HEK293 (cell line): ENCODE measurements around the gene ADAMTSL2.

Source experiments
- CTCF ChIA-PET: fragments of 350-600 bp; formaldehyde crosslinking; extraction: SDS; loops from one replicate; lab custom pipeline; 2021; ENCODE audit warnings: antibody characterized with exemption; lab: Yijun Ruan, JAX
- POLR2A ChIA-PET: fragments of 300-600 bp; formaldehyde crosslinking; extraction: SDS; loops from one replicate; lab custom pipeline; 2020; ENCODE audit warnings: antibody characterized with exemption, inconsistent platforms; lab: Yijun Ruan, JAX
- H3K27ac ChIP-seq: fragments of 200-500 bp; sonication (Bioruptor generic); 2 replicates; pipeline ENCODE4 v1.5.1; 2014; ENCODE audit warnings: low read depth, low read length, control low read depth, inconsistent platforms; ENCODE audit errors: extremely low read depth
- H3K36me3 ChIP-seq, 2 experiments: fragments of 200-500 bp in 1 of 2; sonication (Bioruptor generic) in 1 of 2; 1 replicate in 1 of 2; 2 replicates in 1 of 2; pipeline ENCODE4 v1.5.1; 2014 to 2017; ENCODE audit warnings: inconsistent platforms in 2 of 2, low read length in 2 of 2; ENCODE audit not compliant: control insufficient read depth in 2 of 2, insufficient read depth in 1 of 2
- H3K4me1 ChIP-seq: fragments of 200-500 bp; sonication (Bioruptor generic); 2 replicates; pipeline ENCODE4 v1.5.1; 2014; ENCODE audit warnings: mild to moderate bottlenecking, low read length, inconsistent platforms; ENCODE audit not compliant: control insufficient read depth, insufficient read depth
- H3K4me3 ChIP-seq: 2 replicates; pipeline ENCODE4 v1.5.1; 2011; ENCODE audit warnings: low read depth, mild to moderate bottlenecking, control low read depth, low read length, moderate library complexity
- H3K9me3 ChIP-seq: fragments of 200-500 bp; sonication (Bioruptor generic); 2 replicates; pipeline ENCODE4 v1.5.1; 2014; ENCODE audit warnings: low read depth, low read length, inconsistent platforms; ENCODE audit not compliant: control insufficient read depth, insufficient read depth
- AEBP2 ChIP-seq: fragments of 450-650 bp; formaldehyde crosslinking; IDR thresholded peaks from 2 replicates; pipeline ENCODE4 v1.5.1; 2016; ENCODE audit warnings: missing biosample characterization, missing genetic modification characterization, borderline replicate concordance
- BCL11A ChIP-seq: fragments of 450-650 bp; formaldehyde crosslinking; IDR thresholded peaks from 2 replicates; pipeline ENCODE4 v1.5.1; 2016; ENCODE audit warnings: low read depth, missing biosample characterization, missing genetic modification characterization
- EGR2 ChIP-seq: fragments of 450-650 bp; formaldehyde crosslinking; IDR thresholded peaks from 2 replicates; pipeline ENCODE4 v1.5.1; 2016; ENCODE audit warnings: low read depth, missing biosample characterization, missing genetic modification characterization
- KLF10 ChIP-seq: fragments of 450-650 bp; IDR thresholded peaks from 2 replicates; pipeline ENCODE4 v1.5.1; 2018; ENCODE audit warnings: missing biosample characterization, mild to moderate bottlenecking, missing genetic modification characterization
- SCRT1 ChIP-seq: fragments of 450-650 bp; formaldehyde crosslinking; IDR thresholded peaks from 2 replicates; pipeline ENCODE4 v1.5.1; 2016; ENCODE audit warnings: missing biosample characterization, missing genetic modification characterization, borderline replicate concordance
- TRIM28 ChIP-seq: IDR thresholded peaks from 2 replicates; pipeline ENCODE4 v1.6.1; 2011; ENCODE audit warnings: low read length, control low read depth, borderline replicate concordance
- ZBTB1 ChIP-seq: fragments of 450-650 bp; formaldehyde crosslinking; IDR thresholded peaks from 2 replicates; pipeline ENCODE4 v1.5.1; 2016; ENCODE audit warnings: missing biosample characterization, missing genetic modification characterization
- ZFHX2 ChIP-seq: fragments of 450-650 bp; formaldehyde crosslinking; conservative IDR thresholded peaks from 2 replicates; pipeline ENCODE4 v1.5.1; 2016; ENCODE audit warnings: missing biosample characterization, missing genetic modification characterization
- ZFP3 ChIP-seq: fragments of 450-650 bp; formaldehyde crosslinking; IDR thresholded peaks from 2 replicates; pipeline ENCODE4 v1.5.1; 2016; ENCODE audit warnings: low read depth, missing biosample characterization, missing genetic modification characterization
- ZNF175 ChIP-seq: fragments of 450-650 bp; formaldehyde crosslinking; IDR thresholded peaks from 2 replicates; pipeline ENCODE4 v1.5.1; 2016; ENCODE audit warnings: missing biosample characterization, missing genetic modification characterization
- ZNF211 ChIP-seq: fragments of 450-650 bp; formaldehyde crosslinking; IDR thresholded peaks from 2 replicates; pipeline ENCODE4 v1.5.1; 2016; ENCODE audit warnings: low read depth, missing biosample characterization, missing genetic modification characterization
- ZNF23 ChIP-seq: fragments of 450-650 bp; formaldehyde crosslinking; IDR thresholded peaks from 2 replicates; pipeline ENCODE4 v1.5.1; 2016; ENCODE audit warnings: missing biosample characterization, missing genetic modification characterization, borderline replicate concordance
- ZNF239 ChIP-seq: fragments of 450-650 bp; formaldehyde crosslinking; IDR thresholded peaks from 2 replicates; pipeline ENCODE4 v1.5.1; 2016; ENCODE audit warnings: missing biosample characterization, missing genetic modification characterization
- ZNF266 ChIP-seq: fragments of 450-650 bp; formaldehyde crosslinking; IDR thresholded peaks from 2 replicates; pipeline ENCODE4 v1.5.1; 2016; ENCODE audit warnings: missing biosample characterization, missing genetic modification characterization, low read depth
- ZNF324 ChIP-seq: fragments of 450-650 bp; formaldehyde crosslinking; IDR thresholded peaks from 2 replicates; pipeline ENCODE4 v1.5.1; 2016; ENCODE audit warnings: missing biosample characterization, missing genetic modification characterization
- ZNF423 ChIP-seq: fragments of 450-650 bp; formaldehyde crosslinking; IDR thresholded peaks from 2 replicates; pipeline ENCODE4 v1.5.1; 2016; ENCODE audit warnings: missing biosample characterization, missing genetic modification characterization
- ZNF514 ChIP-seq: fragments of 450-650 bp; formaldehyde crosslinking; IDR thresholded peaks from 2 replicates; pipeline ENCODE4 v1.5.1; 2016; ENCODE audit warnings: missing biosample characterization, missing genetic modification characterization
- ZNF626 ChIP-seq: fragments of 450-650 bp; sonication (Bioruptor Pico); formaldehyde crosslinking; IDR thresholded peaks from 2 replicates; pipeline ENCODE4 v1.5.1; 2018; ENCODE audit warnings: missing biosample characterization, missing genetic modification characterization, inconsistent platforms
- ZNF645 ChIP-seq: fragments of 450-650 bp; formaldehyde crosslinking; IDR thresholded peaks from 2 replicates; pipeline ENCODE4; 2016; ENCODE audit warnings: missing biosample characterization, missing genetic modification characterization
- ZNF76 ChIP-seq: fragments of 450-650 bp; formaldehyde crosslinking; IDR thresholded peaks from 2 replicates; pipeline ENCODE4; 2016; ENCODE audit warnings: low read depth, missing biosample characterization, missing genetic modification characterization, borderline replicate concordance
- ZNF776 ChIP-seq: fragments of 450-650 bp; formaldehyde crosslinking; IDR thresholded peaks from 2 replicates; pipeline ENCODE4 v1.5.0; 2017; ENCODE audit warnings: missing biosample characterization, missing genetic modification characterization, borderline replicate concordance
- ZNF830 ChIP-seq: fragments of 450-650 bp; IDR thresholded peaks from 2 replicates; pipeline ENCODE4 v1.5.0; 2018; ENCODE audit warnings: missing biosample characterization, missing genetic modification characterization, low read depth, mild to moderate bottlenecking, moderate library complexity
- TF ChIP-seq, protein P1 (sequence below): sonication (generic); formaldehyde crosslinking; IDR thresholded peaks from 2 replicates; pipeline ENCODE4 v1.8.1; 2022; ENCODE audit warnings: mild to moderate bottlenecking, moderate library complexity, missing genetic modification reagents
- TF ChIP-seq, protein P2 (sequence below): fragments of 450-650 bp; formaldehyde crosslinking; IDR thresholded peaks from 2 replicates; pipeline ENCODE4 v1.5.1; 2016; ENCODE audit warnings: missing biosample characterization, missing genetic modification characterization
- TF ChIP-seq, protein P3 (sequence below): fragments of 450-650 bp; formaldehyde crosslinking; IDR thresholded peaks from 2 replicates; pipeline ENCODE4 v1.5.1; 2016; ENCODE audit warnings: missing biosample characterization, missing genetic modification characterization
- TF ChIP-seq, protein P4 (sequence below): fragments of 450-650 bp; formaldehyde crosslinking; IDR thresholded peaks from 2 replicates; pipeline ENCODE4 v1.5.1; 2016; ENCODE audit warnings: missing biosample characterization, missing genetic modification characterization

ADAMTSL2 gene

GRCh38 chr9:133536536-133536935, 2.0 kb downstream of the ADAMTSL2 start:
- H3K4me1 ChIP-seq: no peaks in the 10 kb centered on the region
- ChIA-PET CTCF (interaction anchor here (0.8 to 1.4 kb wide), 2 partner anchors 189 to 191 kb away, joined by 3 to 4 read pairs; no protein-coding TSS in a partner anchor), POLR2A (no interaction called here)
- no peak overlapping the region for H3K4me3 ChIP-seq
- no peak for TF ChIP-seq TRIM28
- no peaks in the 10 kb centered on the region for H3K9me3 ChIP-seq
- H3K36me3 ChIP-seq: no peaks in the 10 kb centered on the region
- H3K27ac ChIP-seq: no peak overlapping the region

GRCh38 chr9:133537257-133537656, 2.8 kb downstream of the ADAMTSL2 start:
- H3K4me3 ChIP-seq: no peak overlapping the region
- CTCF ChIA-PET: interaction anchor here (1.4 kb wide), 1 partner anchor 190 kb away, joined by 4 read pairs; no protein-coding TSS in a partner anchor
- no peaks in the 10 kb centered on the region for H3K4me1 ChIP-seq

DNA sequence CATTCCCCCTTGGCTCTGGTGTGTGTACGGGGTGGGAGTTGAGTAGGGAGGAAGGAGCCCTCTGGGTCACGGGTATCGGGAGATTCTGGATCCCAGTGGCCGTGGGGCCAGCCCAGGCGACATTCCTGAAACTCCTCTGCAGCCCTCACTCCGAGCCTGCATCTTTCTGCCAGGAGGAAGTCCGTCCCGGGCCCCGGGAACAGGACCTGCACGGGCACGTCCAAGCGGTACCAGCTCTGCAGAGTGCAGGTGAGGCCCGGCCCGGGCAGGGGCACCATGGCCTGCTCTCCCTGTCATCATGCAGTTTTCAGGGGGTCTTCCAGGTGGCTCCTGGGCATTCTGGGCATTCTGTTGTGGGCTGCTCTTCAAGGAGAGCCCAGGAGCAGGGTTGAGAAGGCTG, 3.7 kb downstream of the ADAMTSL2 start:
- Histone ChIP-seq H3K27ac (no peak overlapping the region), H3K4me3 (no peak overlapping the region), H3K4me1 (no peaks in the 10 kb centered on the region), H3K9me3 (no peaks in the 10 kb centered on the region), H3K36me3 (no peaks in the 10 kb centered on the region)
- ChIA-PET CTCF (no interaction called here), POLR2A (interaction anchor here (0.6 kb wide), 1 partner anchor 197 kb away, joined by 3 read pairs; no protein-coding TSS in a partner anchor)
- TF ChIP-seq, protein P1, sequence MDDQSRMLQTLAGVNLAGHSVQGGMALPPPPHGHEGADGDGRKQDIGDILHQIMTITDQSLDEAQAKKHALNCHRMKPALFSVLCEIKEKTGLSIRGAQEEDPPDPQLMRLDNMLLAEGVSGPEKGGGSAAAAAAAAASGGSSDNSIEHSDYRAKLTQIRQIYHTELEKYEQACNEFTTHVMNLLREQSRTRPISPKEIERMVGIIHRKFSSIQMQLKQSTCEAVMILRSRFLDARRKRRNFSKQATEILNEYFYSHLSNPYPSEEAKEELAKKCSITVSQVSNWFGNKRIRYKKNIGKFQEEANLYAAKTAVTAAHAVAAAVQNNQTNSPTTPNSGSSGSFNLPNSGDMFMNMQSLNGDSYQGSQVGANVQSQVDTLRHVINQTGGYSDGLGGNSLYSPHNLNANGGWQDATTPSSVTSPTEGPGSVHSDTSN: no peak
- TF ChIP-seq ZNF266 (tag by site-specific recombination) (no peak), ZNF211 (tag by site-specific recombination) (no peak), ZNF239 (no peak), ZNF830 (tag by site-specific recombination) (no peak), EGR2 (no peak)
- TF ChIP-seq, protein P2, sequence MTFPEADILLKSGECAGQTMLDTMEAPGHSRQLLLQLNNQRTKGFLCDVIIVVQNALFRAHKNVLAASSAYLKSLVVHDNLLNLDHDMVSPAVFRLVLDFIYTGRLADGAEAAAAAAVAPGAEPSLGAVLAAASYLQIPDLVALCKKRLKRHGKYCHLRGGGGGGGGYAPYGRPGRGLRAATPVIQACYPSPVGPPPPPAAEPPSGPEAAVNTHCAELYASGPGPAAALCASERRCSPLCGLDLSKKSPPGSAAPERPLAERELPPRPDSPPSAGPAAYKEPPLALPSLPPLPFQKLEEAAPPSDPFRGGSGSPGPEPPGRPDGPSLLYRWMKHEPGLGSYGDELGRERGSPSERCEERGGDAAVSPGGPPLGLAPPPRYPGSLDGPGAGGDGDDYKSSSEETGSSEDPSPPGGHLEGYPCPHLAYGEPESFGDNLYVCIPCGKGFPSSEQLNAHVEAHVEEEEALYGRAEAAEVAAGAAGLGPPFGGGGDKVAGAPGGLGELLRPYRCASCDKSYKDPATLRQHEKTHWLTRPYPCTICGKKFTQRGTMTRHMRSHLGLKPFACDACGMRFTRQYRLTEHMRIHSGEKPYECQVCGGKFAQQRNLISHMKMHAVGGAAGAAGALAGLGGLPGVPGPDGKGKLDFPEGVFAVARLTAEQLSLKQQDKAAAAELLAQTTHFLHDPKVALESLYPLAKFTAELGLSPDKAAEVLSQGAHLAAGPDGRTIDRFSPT: no peak

More at GRCh38 chr9:133537257-133537656, 2.8 kb downstream of the ADAMTSL2 start:
- Histone ChIP-seq H3K36me3 (no peaks in the 10 kb centered on the region), H3K27ac (no peak overlapping the region), H3K9me3 (no peaks in the 10 kb centered on the region)
- TF ChIP-seq ZNF324 (tag by site-specific recombination) (no peak), ZNF76 (tag by site-specific recombination) (no peak), BCL11A (tag by site-specific recombination) (no peak), ZNF645 (tag by site-specific recombination) (no peak), ZNF830 (tag by site-specific recombination) (no peak), ZBTB1 (tag by site-specific recombination) (no peak), ZNF514 (tag by site-specific recombination) (no peak), KLF10 (tag by site-specific recombination) (no peak), ZNF175 (tag by site-specific recombination) (no peak), ZNF423 (tag by site-specific recombination) (no peak), AEBP2 (no peak), ZNF626 (tag by site-specific recombination) (no peak), ZFP3 (tag by site-specific recombination) (no peak), ZFHX2 (tag by site-specific recombination) (no peak), ZNF23 (no peak), SCRT1 (tag by site-specific recombination) (no peak), ZNF776 (tag by site-specific recombination) (no peak)
- TF ChIP-seq, protein P3, sequence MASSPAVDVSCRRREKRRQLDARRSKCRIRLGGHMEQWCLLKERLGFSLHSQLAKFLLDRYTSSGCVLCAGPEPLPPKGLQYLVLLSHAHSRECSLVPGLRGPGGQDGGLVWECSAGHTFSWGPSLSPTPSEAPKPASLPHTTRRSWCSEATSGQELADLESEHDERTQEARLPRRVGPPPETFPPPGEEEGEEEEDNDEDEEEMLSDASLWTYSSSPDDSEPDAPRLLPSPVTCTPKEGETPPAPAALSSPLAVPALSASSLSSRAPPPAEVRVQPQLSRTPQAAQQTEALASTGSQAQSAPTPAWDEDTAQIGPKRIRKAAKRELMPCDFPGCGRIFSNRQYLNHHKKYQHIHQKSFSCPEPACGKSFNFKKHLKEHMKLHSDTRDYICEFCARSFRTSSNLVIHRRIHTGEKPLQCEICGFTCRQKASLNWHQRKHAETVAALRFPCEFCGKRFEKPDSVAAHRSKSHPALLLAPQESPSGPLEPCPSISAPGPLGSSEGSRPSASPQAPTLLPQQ (tag by site-specific recombination): no peak
- TF ChIP-seq, protein P4, sequence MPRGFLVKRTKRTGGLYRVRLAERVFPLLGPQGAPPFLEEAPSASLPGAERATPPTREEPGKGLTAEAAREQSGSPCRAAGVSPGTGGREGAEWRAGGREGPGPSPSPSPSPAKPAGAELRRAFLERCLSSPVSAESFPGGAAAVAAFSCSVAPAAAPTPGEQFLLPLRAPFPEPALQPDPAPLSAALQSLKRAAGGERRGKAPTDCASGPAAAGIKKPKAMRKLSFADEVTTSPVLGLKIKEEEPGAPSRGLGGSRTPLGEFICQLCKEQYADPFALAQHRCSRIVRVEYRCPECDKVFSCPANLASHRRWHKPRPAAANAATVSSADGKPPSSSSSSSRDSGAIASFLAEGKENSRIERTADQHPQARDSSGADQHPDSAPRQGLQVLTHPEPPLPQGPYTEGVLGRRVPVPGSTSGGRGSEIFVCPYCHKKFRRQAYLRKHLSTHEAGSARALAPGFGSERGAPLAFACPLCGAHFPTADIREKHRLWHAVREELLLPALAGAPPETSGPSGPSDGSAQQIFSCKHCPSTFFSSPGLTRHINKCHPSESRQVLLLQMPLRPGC (tag by site-specific recombination): no peak
- POLR2A ChIA-PET: no interaction called here
